ENCODE results near the gene PLOD3. TPM values are rescaled to one million over a fixed set of nuclear protein-coding genes. Genes with fewer than 3 reads are reported as not detected.

PLOD3 gene
- total RNA-seq, 1 experiment from 2014 or later, result 74.5 TPM

DNA sequence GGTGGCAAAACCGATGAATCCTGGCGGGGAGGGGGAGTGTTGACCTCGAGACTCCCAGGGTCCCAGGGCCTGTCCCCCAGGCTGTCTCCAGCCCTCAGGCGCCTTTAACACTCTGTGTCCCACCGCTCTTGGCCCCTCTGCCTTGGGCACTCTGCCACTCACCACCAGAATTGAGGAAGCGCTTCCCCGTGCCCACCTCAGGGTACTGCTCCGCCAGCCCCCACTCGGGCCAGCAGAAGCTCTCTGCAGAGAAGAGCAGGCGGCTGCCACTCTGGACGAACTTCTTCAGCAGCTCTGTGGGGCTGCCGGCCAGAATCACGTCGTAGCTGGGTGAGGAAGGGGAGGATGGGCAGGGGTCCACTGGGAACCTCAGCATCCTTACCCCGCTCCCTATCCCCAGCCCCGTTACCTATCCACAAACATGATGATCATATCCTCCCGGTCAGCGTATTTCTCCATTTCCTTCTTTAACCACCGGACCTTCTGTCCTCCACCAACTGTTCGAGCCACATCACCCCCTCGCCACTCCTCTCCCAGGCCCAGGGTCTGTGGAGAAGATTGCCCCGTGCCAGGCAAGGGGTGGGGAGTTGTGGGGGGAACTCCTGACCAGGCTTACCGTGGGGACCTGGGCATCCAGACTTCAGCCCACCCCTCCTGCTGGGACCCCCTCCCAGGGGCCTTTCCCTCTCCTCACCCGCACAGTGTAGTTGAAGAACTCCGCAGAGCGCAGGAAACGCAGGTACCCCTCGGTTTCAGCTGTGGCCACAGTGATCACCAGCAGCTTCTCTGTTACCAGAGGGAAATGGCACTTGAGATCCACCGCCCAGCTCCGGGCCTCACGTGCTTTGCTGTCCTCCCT lies 1.2 kb downstream of the PLOD3 start:
- Histone ChIP-seq H3K14ac (ENCODE audit: insufficient read depth, low read length) (no peak overlapping the region), H3K23ac (ENCODE audit: insufficient read length, low read depth, low read length) (no peak overlapping the region), H3K23me2 (ENCODE audit: insufficient read length, low read depth, low read length, poor library complexity, severe bottlenecking) (peaks cover 7% of the 10 kb centered on the region), H3K79me2 (ENCODE audit: insufficient read depth, low read length) (no peaks in the 10 kb centered on the region), H3K9me3 (ENCODE audit: control insufficient read depth, low read depth, low read length) (no peaks in the 10 kb centered on the region), H4K5ac (ENCODE audit: insufficient read length, low read depth, low read length) (no peak overlapping the region), H3K27me3 (ENCODE audit: insufficient read depth, low read length) (no peaks in the 10 kb centered on the region), H2BK20ac (ENCODE audit: low read depth, low read length, poor library complexity, severe bottlenecking) (no peak overlapping the region), H4K8ac (replicated peaks; ENCODE audit: insufficient read length, low read depth, low read length) (no peak overlapping the region), H4K20me1 (ENCODE audit: control insufficient read depth, insufficient read depth, insufficient read length) (no peaks in the 10 kb centered on the region), H3K18ac (ENCODE audit: insufficient read length, low read depth, low read length) (no peak overlapping the region), H2BK120ac (ENCODE audit: low read depth, low read length, poor library complexity, severe bottlenecking) (no peak overlapping the region), H3K79me1 (ENCODE audit: insufficient read depth, low read depth, low read length, poor library complexity, severe bottlenecking) (no peaks in the 10 kb centered on the region), H3K9ac (ENCODE audit: extremely low read depth, insufficient read length, low read length) (no peak overlapping the region), H2AFZ (ENCODE audit: low read length) (no peak overlapping the region), H3K4ac (ENCODE audit: low read depth, low read length) (no peak overlapping the region), H3T11ph (ENCODE audit: low read length) (no peak overlapping the region), H3K4me1 (ENCODE audit: insufficient read depth, low read length) (0 out of 2 replicates have a peak, but pooled peaks cover 3% of the 10 kb centered on the region), H2BK15ac (ENCODE audit: low read depth, low read length) (no peak overlapping the region), H3K4me2 (ENCODE audit: insufficient read depth, insufficient read length, low read length) (peak overlapping the region; percentile 50), H4K91ac (ENCODE audit: insufficient read length, low read depth, low read length) (no peak overlapping the region), H2BK12ac (ENCODE audit: insufficient read length, low read depth, low read length) (no peak overlapping the region), H3K56ac (ENCODE audit: insufficient read length, low read depth, low read length) (no peak overlapping the region), H2AK5ac (ENCODE audit: insufficient read length, low read length) (no peak overlapping the region), H3K27ac (ENCODE audit: insufficient read length, low read depth, low read length) (no peak overlapping the region), H2BK5ac (ENCODE audit: insufficient read length, low read length) (no peak overlapping the region)
- TF ChIP-seq CTCF (conservative IDR thresholded peaks at IDR 0.05), result no peak
- Mint-ChIP-seq H3K27me3 (ENCODE audit: low read depth) (no peaks in the 10 kb centered on the region; the same call in 1 of the 2 replicates), H3K36me3 (ENCODE audit: insufficient read depth in 1 of 3, low read depth in 3 of 3) (peaks cover 4 to 29% (median 9%) of the 10 kb centered on the region in 3 experiments; a peak in 6 of 7 replicates), H3K27ac (no peak overlapping the region), H3K4me3 (peak overlapping the region; percentile 96 to 99), H3K4me1 (peaks cover 12 to 14% of the 10 kb centered on the region in 2 experiments), H3K9me3 (no peaks in the 10 kb centered on the region)
- no CpG with 5 or more reads among the region's 31 CpGs for WGBS (ENCODE audit: extremely low coverage, insufficient read length, low lambda C conversion rate)
- DNase-seq, result no peak

Measured in H9 (cell line).